ENCODE data around the gene CLIC1.

Gene CLIC1

GRCh38 chr6:31723980-31724691 is 12.2 kb downstream of the CLIC1 start:
- no peak overlapping the region for H3K4me3 ChIP-seq (replicated peaks; ENCODE audit: low read depth, low read length)
- no peak for TF ChIP-seq CTCF (IDR thresholded peaks at IDR 0.05; ENCODE audit: insufficient read depth, low read length, poor library complexity, severe bottlenecking)
- H3K36me3 ChIP-seq (ENCODE audit: control insufficient read depth, insufficient read depth, low read length), result no peaks in the 10 kb centered on the region

GRCh38 chr6:31723245-31723979 is 12.9 kb downstream of the CLIC1 start, which contains the start of gene MPIG6B:
Gene MPIG6B, plus strand, starts transcription at chr6:31723373. Its CDS starts 11 bp downstream, at chr6:31723384.
- H3K4me3 ChIP-seq (replicated peaks; ENCODE audit: low read depth, low read length), result no peak within 1 kb of the TSS
- DNase-seq (ENCODE audit: extremely low read depth, insufficient read length), result no peak
- no peak for TF ChIP-seq CTCF (IDR thresholded peaks at IDR 0.05; ENCODE audit: insufficient read depth, low read length, poor library complexity, severe bottlenecking)

More at GRCh38 chr6:31723980-31724691, 12.2 kb downstream of the CLIC1 start:
- H3K27me3 ChIP-seq (replicated peaks; ENCODE audit: control insufficient read depth, insufficient read depth, low read length), result no peaks in the 10 kb centered on the region
- DNase-seq (ENCODE audit: extremely low read depth, insufficient read length), result no peak

GRCh38 chr6:31722173-31722572 is 14.2 kb downstream of the CLIC1 start:
- H3K36me3 ChIP-seq (ENCODE audit: control insufficient read depth, insufficient read depth, low read length), result no peaks in the 10 kb centered on the region
- no peak for TF ChIP-seq CTCF (IDR thresholded peaks at IDR 0.05; ENCODE audit: insufficient read depth, low read length, poor library complexity, severe bottlenecking)
- no peak for DNase-seq (ENCODE audit: extremely low read depth, insufficient read length)
- H3K4me3 ChIP-seq (replicated peaks; ENCODE audit: low read depth, low read length), result no peak overlapping the region
- H3K27me3 ChIP-seq (replicated peaks; ENCODE audit: control insufficient read depth, insufficient read depth, low read length), result no peaks in the 10 kb centered on the region; the same call in 1 of the 2 replicates

More at GRCh38 chr6:31723245-31723979, 12.9 kb downstream of the CLIC1 start, which contains the start of gene MPIG6B:
- H3K36me3 ChIP-seq (ENCODE audit: control insufficient read depth, insufficient read depth, low read length), result no peaks in the 10 kb centered on the region
- no peaks in the 10 kb centered on the region for H3K27me3 ChIP-seq (replicated peaks; ENCODE audit: control insufficient read depth, insufficient read depth, low read length)

GRCh38 chr6:31721351-31722020 is 14.8 kb downstream of the CLIC1 start, which contains the start of gene LY6G6C:
Gene LY6G6C, minus strand, starts transcription at chr6:31721746. Its CDS starts 67 bp downstream, at chr6:31721679.
- H3K27me3 ChIP-seq (replicated peaks; ENCODE audit: control insufficient read depth, insufficient read depth, low read length), result no peaks in the 10 kb centered on the region; the same call in 1 of the 2 replicates
- H3K36me3 ChIP-seq (ENCODE audit: control insufficient read depth, insufficient read depth, low read length), result no peaks in the 10 kb centered on the region
- TF ChIP-seq CTCF (IDR thresholded peaks at IDR 0.05; ENCODE audit: insufficient read depth, low read length, poor library complexity, severe bottlenecking), result no peak
- DNase-seq (ENCODE audit: extremely low read depth, insufficient read length), result no peak
- H3K4me3 ChIP-seq (replicated peaks; ENCODE audit: low read depth, low read length), result no peak within 1 kb of the TSS

- no peak for TF ChIP-seq CTCF (IDR thresholded peaks at IDR 0.05; ENCODE audit: insufficient read depth, low read length, poor library complexity, severe bottlenecking)
- no peak overlapping the region for H3K4me3 ChIP-seq (replicated peaks; ENCODE audit: low read depth, low read length)
- no peak for DNase-seq (ENCODE audit: extremely low read depth, insufficient read length)
- H3K27me3 ChIP-seq (replicated peaks; ENCODE audit: control insufficient read depth, insufficient read depth, low read length), result no peaks in the 10 kb centered on the region; the same call in 1 of the 2 replicates
- H3K36me3 ChIP-seq (ENCODE audit: control insufficient read depth, insufficient read depth, low read length), result no peaks in the 10 kb centered on the region
These were observed 16.0 kb downstream of the CLIC1 start for GRCh38 chr6:31720196-31720770.

Data from GM06990 (cell line).